Stomach (tissue), 9 donors: ENCODE measurements around the gene SCN9A. TPM values are rescaled to one million over a fixed set of nuclear protein-coding genes. Genes with fewer than 3 reads are reported as not detected.

Source experiments
- DNase-seq, 2 donors: peaks; one replicate each; pipeline versions ENCODE4 v3.0.0 to v3.0.0-alpha.2; 2013 to 2019
- H3K27ac ChIP-seq, 5 donors: fragments of 200-600 bp in 4 of 5; sonication (generic) in 4 of 5; one replicate each; pipeline ENCODE4 v1.5.1; 2013 to 2019; ENCODE audit warnings: mild to moderate bottlenecking in 1 of 5, moderate library complexity in 1 of 5
- H3K27me3 ChIP-seq, 3 donors: fragments of 200-600 bp; sonication (generic); one replicate each; pipeline ENCODE4 v1.5.1; 2017 to 2019; ENCODE audit warnings: mixed run types in 1 of 3
- H3K36me3 ChIP-seq, 4 donors: fragments of 200-600 bp; sonication (generic); 1 replicate in 3 of 4; 2 replicates in 1 of 4; pipeline ENCODE4 v1.5.1; 2016 to 2019
- H3K4me1 ChIP-seq, 4 donors: fragments of 200-600 bp; sonication (generic); one replicate each; pipeline ENCODE4 v1.5.1; 2016 to 2019
- H3K4me3 ChIP-seq, 4 donors: fragments of 200-600 bp; sonication (generic) in 3 of 4; one replicate each; pipeline ENCODE4 v1.5.1; 2016 to 2019; ENCODE audit warnings: mild to moderate bottlenecking in 1 of 4
- H3K9me3 ChIP-seq, 4 donors: fragments of 200-600 bp; sonication (generic); one replicate each; pipeline ENCODE4 v1.5.1; 2016 to 2019
- CTCF ChIP-seq, 7 experiments: fragments of 450-650 bp in 4 of 7; fragments of 200-600 bp in 3 of 7; sonication (generic) in 3 of 7; IDR thresholded peaks; one replicate each; pipeline ENCODE4 v1.5.1; 2016 to 2019; ENCODE audit warnings: antibody characterized with exemption in 7 of 7, control low read depth in 2 of 7, mild to moderate bottlenecking in 1 of 7
- EP300 ChIP-seq: sonication (generic); formaldehyde crosslinking; IDR thresholded peaks from one replicate; pipeline ENCODE4 v1.6.1; 2017; ENCODE audit warnings: antibody characterized with exemption
- POLR2A ChIP-seq, 4 donors: fragments of 450-650 bp; IDR thresholded peaks; one replicate each; pipeline ENCODE4 v1.6.1; 2016; ENCODE audit warnings: antibody characterized with exemption in 4 of 4, control low read depth in 2 of 4, mild to moderate bottlenecking in 1 of 4, moderate library complexity in 1 of 4
- POLR2AphosphoS5 ChIP-seq, 3 donors: sonication (generic); formaldehyde crosslinking; IDR thresholded peaks; one replicate each; pipeline ENCODE4 v1.6.1; 2016; ENCODE audit warnings: antibody characterized with exemption in 3 of 3
- WGBS, 5 donors: extraction: QIAGEN DNeasy Blood & Tissue Kit in 3 of 5; methylation state at CpG; one replicate each; pipeline versions ENCODE4 v1.1.5 to v1.1.7; 2013 to 2018; 5-methylcytosine and 5-hydroxymethylcytosine counted together
- intact Hi-C: fragments of 100-400 bp; cut with DNase I; formaldehyde crosslinking; loops from one replicate; pipeline ENCODE4 v1.15.1; 2023; ENCODE audit warnings: low total_unique reads
- polyA plus RNA-seq, 3 donors: library from polyadenylated mRNA; stranded (reverse); fragments of 200-250 nt; gene quantifications; one replicate each; pipeline ENCODE4 v1.2.3, GENCODE V29; 2013
- total RNA-seq, 5 donors: library from RNA; depleted of rRNA; stranded (reverse); fragments of >200 nt; gene quantifications; one replicate each; pipeline versions ENCODE4 v1.1.0 to v1.2.3, GENCODE V29; 2014 to 2016
- donor health status: healthy with polysubstance abuse.
- donor health status: Bipolar disorder and iron deficiency.
- donor health status: healthy.

SCN9A gene
- total and polyA plus RNA-seq, 8 donors, result 0.12 to 24.3 (median 1.1) TPM

- H3K27ac ChIP-seq, result no peak overlapping the region
- 86 to 96% (median 92%) methylated on average over 2 of the region's 2 CpGs for WGBS, 5 donors
- H3K4me3 ChIP-seq, result no peak overlapping the region
- H3K36me3 ChIP-seq, result no peaks in the 10 kb centered on the region
- H3K4me1 ChIP-seq, result no peaks in the 10 kb centered on the region
- no peak for DNase-seq
- no peak for TF ChIP-seq CTCF (IDR thresholded peaks at IDR 0.05)
- no peak for TF ChIP-seq POLR2A (IDR thresholded peaks at IDR 0.05)
- TF ChIP-seq POLR2AphosphoS5 (IDR thresholded peaks at IDR 0.05), result no peak
- no peak for TF ChIP-seq EP300
- H3K9me3 ChIP-seq, result no peaks in the 10 kb centered on the region
- no peaks in the 10 kb centered on the region for H3K27me3 ChIP-seq
- intact Hi-C loops, result no loop called here
Measured at GRCh38 chr2:166173263-166173662, 202.5 kb downstream of the SCN9A start.

- WGBS, 5 donors, result 53 to 72% (median 61%) methylated on average over 3 of the region's 3 CpGs
- TF ChIP-seq POLR2A (IDR thresholded peaks at IDR 0.05) (no peak), CTCF (IDR thresholded peaks at IDR 0.05) (no peak), EP300 (no peak), POLR2AphosphoS5 (IDR thresholded peaks at IDR 0.05) (no peak)
- Histone ChIP-seq H3K36me3 (no peaks in the 10 kb centered on the region), H3K4me3 (no peak overlapping the region), H3K27ac (no peak overlapping the region), H3K9me3 (no peaks in the 10 kb centered on the region), H3K27me3 (no peaks in the 10 kb centered on the region), H3K4me1 (no peaks in the 10 kb centered on the region)
- no peak for DNase-seq
- intact Hi-C loops, result no loop called here
Measured at GRCh38 chr2:166171216-166171615, 204.5 kb downstream of the SCN9A start.

- 52 to 68% (median 60%) methylated on average over 2 of the region's 2 CpGs for WGBS, 5 donors
- no peak overlapping the region for H3K27ac ChIP-seq
- H3K4me3 ChIP-seq, result no peak overlapping the region
- no peaks in the 10 kb centered on the region for H3K36me3 ChIP-seq
- intact Hi-C loops, result no loop called here
- DNase-seq, result no peak
- no peaks in the 10 kb centered on the region for H3K27me3 ChIP-seq
- no peaks in the 10 kb centered on the region for H3K4me1 ChIP-seq
- H3K9me3 ChIP-seq, result no peaks in the 10 kb centered on the region
- TF ChIP-seq EP300 (no peak), POLR2A (IDR thresholded peaks at IDR 0.05) (no peak), CTCF (IDR thresholded peaks at IDR 0.05) (no peak), POLR2AphosphoS5 (IDR thresholded peaks at IDR 0.05) (no peak)
Measured at GRCh38 chr2:166170356-166170755, 205.4 kb downstream of the SCN9A start.

- no peaks in the 10 kb centered on the region for H3K9me3 ChIP-seq
- no peak overlapping the region for H3K4me3 ChIP-seq
- H3K27me3 ChIP-seq, result no peaks in the 10 kb centered on the region
- 18 to 46% (median 28%) methylated on average over 2 of the region's 2 CpGs for WGBS, 5 donors
- no peak for TF ChIP-seq EP300
- TF ChIP-seq POLR2A (IDR thresholded peaks at IDR 0.05), result no peak
- TF ChIP-seq POLR2AphosphoS5 (IDR thresholded peaks at IDR 0.05), result no peak
- no peak for TF ChIP-seq CTCF (IDR thresholded peaks at IDR 0.05)
- no peaks in the 10 kb centered on the region for H3K4me1 ChIP-seq
- no peak overlapping the region for H3K27ac ChIP-seq
- intact Hi-C loops, result no loop called here
- no peak for DNase-seq
- H3K36me3 ChIP-seq, result no peaks in the 10 kb centered on the region
Measured at GRCh38 chr2:166167449-166167848, 208.3 kb downstream of the SCN9A start.
